ENCODE data around the gene BTNL3. TPM values are rescaled to one million over a fixed set of nuclear protein-coding genes. Genes with fewer than 3 reads are reported as not detected.

Gene BTNL3
- total RNA-seq, 1 experiment from 2014 or later: not detected

DNA sequence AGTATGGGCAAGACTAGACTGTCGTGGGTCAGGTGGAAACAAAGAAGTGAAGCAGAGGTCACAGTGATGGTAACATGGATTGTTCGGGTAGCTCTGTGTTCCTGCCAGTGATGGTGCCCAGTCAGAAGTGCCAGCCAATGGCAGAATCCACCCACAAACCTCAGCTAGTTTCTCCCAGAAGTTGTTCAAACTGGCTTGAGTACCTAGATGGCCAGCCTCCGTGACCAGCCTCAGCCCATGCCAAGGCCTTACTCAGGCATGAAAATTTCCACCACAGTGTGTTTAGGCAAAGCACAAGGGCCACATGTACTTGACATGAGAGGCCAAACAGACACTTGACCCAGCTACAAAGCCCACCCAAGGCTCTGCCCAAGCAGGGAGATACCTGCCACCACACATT is 32.0 kb downstream of the BTNL3 start:
- POLR2A ChIA-PET: interaction anchor here (0.6 kb wide), 1 partner anchor 133 kb away, joined by 3 read pairs; no protein-coding TSS in a partner anchor
- Mint-ChIP-seq H3K27me3 (ENCODE audit: insufficient read depth, unreplicated experiment) (no peaks in the 10 kb centered on the region), H3K36me3 (ENCODE audit: insufficient read depth, unreplicated experiment) (no peaks in the 10 kb centered on the region), H3K4me1 (ENCODE audit: insufficient read depth, unreplicated experiment) (no peaks in the 10 kb centered on the region), H3K27ac (ENCODE audit: low read depth, unreplicated experiment) (no peak overlapping the region), H3K9me3 (ENCODE audit: unreplicated experiment) (peaks cover 8% of the 10 kb centered on the region), H3K4me3 (ENCODE audit: unreplicated experiment) (no peak overlapping the region)
- BruUV-seq (replicated peaks): no TSS peak
- DNase-seq (ENCODE audit: unreplicated experiment): no peak
- intact Hi-C loops (cut with micrococcal nuclease): no loop called here
- CTCF ChIA-PET: interaction anchor here (1.1 to 1.7 kb wide), 2 partner anchors 10 to 130 kb away, joined by 3 read pairs; no protein-coding TSS in a partner anchor
- TF ChIP-seq, protein P1, sequence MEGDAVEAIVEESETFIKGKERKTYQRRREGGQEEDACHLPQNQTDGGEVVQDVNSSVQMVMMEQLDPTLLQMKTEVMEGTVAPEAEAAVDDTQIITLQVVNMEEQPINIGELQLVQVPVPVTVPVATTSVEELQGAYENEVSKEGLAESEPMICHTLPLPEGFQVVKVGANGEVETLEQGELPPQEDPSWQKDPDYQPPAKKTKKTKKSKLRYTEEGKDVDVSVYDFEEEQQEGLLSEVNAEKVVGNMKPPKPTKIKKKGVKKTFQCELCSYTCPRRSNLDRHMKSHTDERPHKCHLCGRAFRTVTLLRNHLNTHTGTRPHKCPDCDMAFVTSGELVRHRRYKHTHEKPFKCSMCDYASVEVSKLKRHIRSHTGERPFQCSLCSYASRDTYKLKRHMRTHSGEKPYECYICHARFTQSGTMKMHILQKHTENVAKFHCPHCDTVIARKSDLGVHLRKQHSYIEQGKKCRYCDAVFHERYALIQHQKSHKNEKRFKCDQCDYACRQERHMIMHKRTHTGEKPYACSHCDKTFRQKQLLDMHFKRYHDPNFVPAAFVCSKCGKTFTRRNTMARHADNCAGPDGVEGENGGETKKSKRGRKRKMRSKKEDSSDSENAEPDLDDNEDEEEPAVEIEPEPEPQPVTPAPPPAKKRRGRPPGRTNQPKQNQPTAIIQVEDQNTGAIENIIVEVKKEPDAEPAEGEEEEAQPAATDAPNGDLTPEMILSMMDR (IDR thresholded peaks at IDR 0.05; ENCODE audit: unreplicated experiment): no peak

DNA sequence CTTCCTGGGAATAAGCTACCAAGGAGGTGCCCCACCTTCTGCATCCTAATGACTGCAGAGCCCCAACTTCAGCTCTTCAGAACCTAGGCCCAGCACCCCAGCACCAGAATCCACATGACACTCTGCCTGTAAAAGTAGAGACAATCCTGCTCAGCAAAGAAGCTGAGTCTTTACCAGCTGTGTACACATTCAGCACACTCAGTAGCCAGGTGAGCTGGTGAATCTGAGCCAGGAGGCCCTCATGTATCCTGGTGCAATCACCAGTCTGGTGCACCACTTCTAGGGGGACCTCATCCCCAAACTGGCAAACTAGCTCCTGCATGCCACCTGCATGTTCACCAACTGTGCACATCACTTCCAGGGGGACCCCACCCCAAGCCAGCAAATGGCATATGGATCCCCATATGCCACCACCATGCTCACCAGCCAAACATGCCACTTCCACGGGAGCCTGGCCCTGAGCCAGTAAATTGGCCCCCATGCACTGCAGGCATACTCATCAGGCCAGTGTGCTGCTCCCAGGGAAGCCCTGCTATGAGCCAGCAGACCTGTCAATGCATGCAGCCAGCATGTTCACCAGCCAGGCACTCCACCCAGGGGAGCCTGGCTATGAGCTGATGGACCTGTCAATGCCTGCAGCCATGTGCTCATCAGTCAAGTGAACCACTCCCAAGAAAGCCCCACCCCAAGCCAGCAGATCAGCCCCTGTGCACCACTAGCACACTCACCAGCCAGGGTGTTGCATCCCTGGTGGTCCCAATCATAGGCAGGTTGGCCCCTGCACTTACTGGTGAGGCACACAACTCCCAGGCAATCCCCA is 35.8 kb downstream of the BTNL3 start:
- POLR2A ChIA-PET: interaction anchor here (0.6 kb wide), 1 partner anchor 36 kb away, joined by 3 read pairs; no protein-coding TSS in a partner anchor
- TF ChIP-seq, protein P1 (IDR thresholded peaks at IDR 0.05; ENCODE audit: unreplicated experiment): no peak
- H3K27me3 Mint-ChIP-seq (ENCODE audit: insufficient read depth, unreplicated experiment): no peaks in the 10 kb centered on the region
- no peak overlapping the region for H3K4me3 Mint-ChIP-seq (ENCODE audit: unreplicated experiment)
- intact Hi-C loops (cut with micrococcal nuclease): no loop called here
- DNase-seq (ENCODE audit: unreplicated experiment): no peak
- no peak overlapping the region for H3K27ac Mint-ChIP-seq (ENCODE audit: low read depth, unreplicated experiment)
- H3K4me1 Mint-ChIP-seq (ENCODE audit: insufficient read depth, unreplicated experiment): no peaks in the 10 kb centered on the region
- CTCF ChIA-PET: no interaction called here
- H3K9me3 Mint-ChIP-seq (ENCODE audit: unreplicated experiment): peaks cover 8% of the 10 kb centered on the region
- BruUV-seq (replicated peaks): no TSS peak
- no peaks in the 10 kb centered on the region for H3K36me3 Mint-ChIP-seq (ENCODE audit: insufficient read depth, unreplicated experiment)

DNA sequence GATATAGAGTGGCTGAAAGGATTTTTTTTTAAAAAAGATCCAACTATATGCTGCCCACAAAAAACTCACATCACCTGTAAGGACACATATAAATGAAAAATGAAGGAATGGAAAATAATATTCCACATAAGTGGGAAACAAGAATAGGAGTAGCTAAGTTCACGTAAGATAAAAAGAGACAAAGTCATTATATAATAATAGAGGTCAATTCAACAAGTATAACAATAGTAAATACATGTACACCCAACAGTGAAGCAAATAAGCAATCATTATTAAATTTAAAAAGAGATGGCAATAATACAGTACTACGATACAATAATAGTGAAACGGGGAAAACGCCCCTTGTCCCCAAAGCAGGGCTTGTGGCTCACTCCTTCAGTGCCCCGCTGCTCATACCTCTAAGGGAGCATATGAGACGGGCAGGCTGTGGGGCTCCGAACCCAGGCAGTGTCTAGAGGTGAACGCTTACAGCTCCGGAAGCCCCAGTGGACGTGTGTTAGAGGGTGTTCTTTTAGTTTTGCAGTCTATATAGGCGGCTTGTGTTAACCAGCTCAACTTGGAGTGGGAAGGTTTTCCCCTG is 38.9 kb downstream of the BTNL3 start:
- H3K27me3 Mint-ChIP-seq (ENCODE audit: insufficient read depth, unreplicated experiment): no peaks in the 10 kb centered on the region
- no TSS peak for BruUV-seq (replicated peaks)
- H3K27ac Mint-ChIP-seq (ENCODE audit: low read depth, unreplicated experiment): no peak overlapping the region
- POLR2A ChIA-PET: interaction anchor here (1.6 kb wide), 1 partner anchor 9 kb away, joined by 5 read pairs; no protein-coding TSS in a partner anchor
- TF ChIP-seq, protein P1 (IDR thresholded peaks at IDR 0.05; ENCODE audit: unreplicated experiment): no peak
- H3K36me3 Mint-ChIP-seq (ENCODE audit: insufficient read depth, unreplicated experiment): peaks cover 6% of the 10 kb centered on the region
- no peak for DNase-seq (ENCODE audit: unreplicated experiment)
- intact Hi-C loops (cut with micrococcal nuclease): no loop called here
- peaks cover 10% of the 10 kb centered on the region for H3K9me3 Mint-ChIP-seq (ENCODE audit: unreplicated experiment)
- H3K4me1 Mint-ChIP-seq (ENCODE audit: insufficient read depth, unreplicated experiment): no peaks in the 10 kb centered on the region
- CTCF ChIA-PET: no interaction called here
- H3K4me3 Mint-ChIP-seq (ENCODE audit: unreplicated experiment): no peak overlapping the region

DNA sequence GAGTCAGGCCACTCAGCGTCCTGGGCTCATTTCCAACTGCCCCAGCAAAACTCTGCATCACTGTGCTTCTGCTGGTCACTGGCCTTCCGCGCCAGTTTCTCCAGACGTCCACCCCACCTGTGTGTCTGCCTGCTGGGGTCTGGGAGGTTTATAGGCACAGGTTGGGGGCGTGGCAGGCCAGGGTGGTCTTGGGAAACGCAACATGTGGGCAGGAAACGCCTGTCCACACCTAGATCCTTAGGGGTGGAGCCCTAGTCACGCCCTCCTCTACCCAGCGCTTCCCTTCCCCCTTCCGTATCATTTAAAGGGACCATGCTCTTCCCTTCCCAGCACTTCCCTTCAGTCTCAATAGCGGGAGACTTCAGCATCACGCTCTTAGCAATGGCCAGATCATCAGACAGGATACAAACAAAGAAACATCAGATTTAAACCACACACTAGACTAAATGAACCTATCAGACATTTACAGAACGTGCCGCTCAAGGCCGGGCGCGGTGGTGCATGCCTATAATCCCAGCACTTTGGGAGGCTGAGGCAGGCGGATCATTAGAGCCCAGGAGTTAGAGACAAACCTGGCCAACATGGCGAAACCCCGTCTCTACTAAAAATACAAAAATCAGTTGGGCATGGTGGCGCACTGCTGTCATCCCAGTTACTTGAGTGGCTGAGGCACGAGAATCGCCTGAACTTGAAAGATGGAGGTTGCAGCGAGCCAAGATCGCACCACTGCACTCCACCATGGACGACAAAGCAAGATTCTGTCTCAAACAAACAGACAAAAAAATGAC is 39.6 kb downstream of the BTNL3 start:
- Mint-ChIP-seq H3K36me3 (ENCODE audit: insufficient read depth, unreplicated experiment) (peaks cover 6% of the 10 kb centered on the region), H3K27ac (ENCODE audit: low read depth, unreplicated experiment) (no peak overlapping the region), H3K4me1 (ENCODE audit: insufficient read depth, unreplicated experiment) (no peaks in the 10 kb centered on the region), H3K27me3 (ENCODE audit: insufficient read depth, unreplicated experiment) (no peaks in the 10 kb centered on the region), H3K4me3 (ENCODE audit: unreplicated experiment) (no peak overlapping the region), H3K9me3 (ENCODE audit: unreplicated experiment) (peaks cover 10% of the 10 kb centered on the region)
- DNase-seq (ENCODE audit: unreplicated experiment): no peak
- intact Hi-C loops (cut with micrococcal nuclease): no loop called here
- BruUV-seq (replicated peaks): no TSS peak
- TF ChIP-seq, protein P1 (IDR thresholded peaks at IDR 0.05; ENCODE audit: unreplicated experiment): no peak
- POLR2A ChIA-PET: interaction anchor here (0.7 to 1.6 kb wide), 3 partner anchors 8 to 130 kb away, joined by 3 to 5 read pairs (median 5); no protein-coding TSS in a partner anchor
- CTCF ChIA-PET: no interaction called here
